HG02571 (cell line): ENCODE results near the gene ZNF324B.
"Not testable (repeated sequence)": the region's sequence is repeated elsewhere in the genome, so short reads cannot be mapped to it uniquely, and the experiment has no call there.

Experiments used
- ATAC-seq: cut with Tn5 transposase; IDR thresholded peaks from one replicate; pipeline ENCODE4 v1.9.1; 2021; ENCODE audit warnings: mild to moderate bottlenecking, moderate library complexity; ENCODE audit not compliant: unreplicated experiment

ZNF324B gene

DNA sequence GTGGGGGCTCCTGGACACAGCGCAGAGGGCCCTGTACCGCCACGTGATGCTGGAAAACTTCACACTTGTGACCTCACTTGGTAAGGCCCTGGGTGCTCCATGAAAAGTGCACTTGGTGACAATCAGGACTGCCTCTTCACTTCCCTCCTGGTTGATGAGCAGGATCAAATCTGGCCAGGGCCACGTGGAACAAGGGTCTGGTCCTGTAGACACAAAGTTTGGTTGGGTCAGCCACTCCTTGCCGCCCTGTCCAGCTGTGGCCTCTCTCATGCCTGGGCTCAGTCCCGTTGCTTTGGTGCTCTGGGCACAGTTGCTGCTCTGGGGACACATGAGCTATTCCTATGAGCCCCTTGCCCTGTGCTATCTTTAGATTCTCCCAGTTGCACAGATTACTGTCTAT is 2.3 kb downstream of the ZNF324B start:
- ATAC-seq = no peak

DNA sequence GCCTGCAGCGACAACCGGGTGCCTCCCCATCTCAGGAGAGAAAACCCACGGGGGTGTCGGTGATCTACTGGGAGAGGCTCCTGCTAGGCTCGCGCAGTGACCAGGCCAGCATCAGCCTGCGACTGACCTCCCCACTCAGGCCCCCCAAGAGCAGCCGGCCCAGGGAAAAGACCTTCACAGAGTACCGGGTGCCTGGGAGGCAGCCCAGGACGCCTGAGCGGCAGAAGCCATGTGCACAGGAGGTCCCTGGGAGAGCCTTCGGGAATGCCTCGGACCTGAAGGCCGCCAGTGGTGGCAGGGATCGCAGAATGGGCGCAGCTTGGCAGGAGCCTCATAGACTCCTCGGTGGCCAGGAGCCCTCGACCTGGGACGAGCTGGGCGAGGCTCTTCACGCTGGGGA is 3.9 kb downstream of the ZNF324B start:
- no peak for ATAC-seq

DNA sequence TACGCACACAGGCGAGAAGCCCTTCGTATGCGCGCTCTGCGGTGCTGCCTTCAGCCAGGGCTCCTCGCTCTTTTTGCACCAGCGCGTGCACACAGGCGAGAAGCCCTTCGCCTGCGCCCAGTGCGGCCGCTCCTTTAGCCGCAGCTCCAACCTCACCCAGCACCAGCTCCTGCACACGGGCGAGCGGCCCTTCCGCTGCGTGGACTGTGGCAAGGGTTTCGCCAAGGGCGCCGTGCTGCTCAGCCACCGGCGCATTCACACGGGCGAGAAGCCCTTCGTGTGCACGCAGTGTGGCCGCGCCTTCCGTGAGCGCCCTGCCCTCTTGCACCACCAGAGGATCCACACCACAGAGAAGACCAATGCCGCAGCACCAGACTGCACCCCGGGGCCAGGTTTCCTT is 4.7 kb downstream of the ZNF324B start:
- no peak for ATAC-seq

- ATAC-seq = no peak
Observed at GRCh38 chr19:58460039-58460438, 8.6 kb downstream of the ZNF324B start.

DNA sequence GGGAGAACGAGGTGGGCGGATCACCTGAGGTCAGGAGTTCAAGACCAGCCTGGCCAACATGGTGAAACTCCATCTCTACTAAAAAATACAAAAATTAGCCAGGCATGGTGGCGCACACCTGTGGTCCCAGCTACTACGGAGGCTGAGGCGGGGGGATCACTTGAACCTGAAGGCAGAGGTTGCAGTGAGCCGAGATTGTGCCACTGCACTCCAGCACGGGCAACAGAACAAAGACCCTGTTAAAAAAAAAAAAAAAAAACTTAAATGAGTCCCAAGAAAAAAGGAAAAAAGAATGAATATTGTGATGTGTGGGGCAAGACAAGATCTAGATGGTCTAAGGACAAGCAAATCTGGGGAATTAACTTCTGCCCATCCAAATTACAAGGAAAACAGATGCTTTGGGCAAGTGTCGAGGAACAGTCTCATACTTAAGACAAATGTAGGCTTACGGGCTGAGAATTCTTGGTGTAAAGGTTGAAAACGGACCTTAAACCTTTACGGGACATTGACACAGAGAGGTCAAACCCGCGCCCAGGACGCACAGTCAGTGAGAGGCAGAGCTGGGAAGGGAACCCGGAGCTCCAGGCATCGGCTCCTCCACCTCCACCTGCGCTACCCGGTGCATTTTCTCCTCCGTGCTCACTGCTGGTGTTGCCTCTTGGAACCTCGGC is 14.8 kb downstream of the ZNF324B start:
- peak; percentile 20 for ATAC-seq

- peak; percentile 94 for ATAC-seq
Observed at GRCh38 chr19:58466760-58467589, 15.6 kb downstream of the ZNF324B start, which contains the start of gene ZNF324. Gene ZNF324, plus strand, starts transcription at chr19:58467080. Its CDS starts 2,106 bp downstream, at chr19:58469186.

DNA sequence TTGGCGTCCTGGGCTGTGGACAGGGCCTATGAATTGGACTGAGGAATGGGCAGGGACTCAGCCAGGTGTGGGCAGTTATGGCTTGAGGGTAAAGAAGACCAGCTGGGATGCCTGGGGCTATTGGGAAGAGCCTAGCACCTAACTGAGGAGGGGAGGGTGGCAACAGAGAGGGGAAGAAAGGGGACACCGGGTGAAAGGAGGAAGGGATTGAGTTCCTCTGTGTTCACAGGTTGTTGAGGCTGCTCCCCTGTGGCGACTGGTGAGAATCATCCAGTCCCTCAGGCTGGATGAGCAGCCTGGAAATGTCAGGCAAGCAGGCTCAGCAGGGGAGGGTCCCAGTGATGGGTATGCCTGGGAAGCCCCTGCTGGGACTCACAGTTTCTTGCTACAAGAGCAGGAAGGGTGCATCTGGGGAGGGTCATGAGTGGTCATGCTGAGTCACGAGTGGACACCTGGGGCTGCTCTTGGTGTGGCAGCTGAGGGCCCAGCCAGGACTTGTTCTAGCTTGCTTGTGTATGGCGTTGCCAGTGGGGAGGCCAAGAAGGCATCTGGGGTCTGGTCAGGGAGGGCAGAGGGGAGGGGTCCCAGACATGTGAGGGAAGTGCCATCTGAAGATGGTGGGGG is 16.9 kb downstream of the ZNF324B start:
- no peak for ATAC-seq

DNA sequence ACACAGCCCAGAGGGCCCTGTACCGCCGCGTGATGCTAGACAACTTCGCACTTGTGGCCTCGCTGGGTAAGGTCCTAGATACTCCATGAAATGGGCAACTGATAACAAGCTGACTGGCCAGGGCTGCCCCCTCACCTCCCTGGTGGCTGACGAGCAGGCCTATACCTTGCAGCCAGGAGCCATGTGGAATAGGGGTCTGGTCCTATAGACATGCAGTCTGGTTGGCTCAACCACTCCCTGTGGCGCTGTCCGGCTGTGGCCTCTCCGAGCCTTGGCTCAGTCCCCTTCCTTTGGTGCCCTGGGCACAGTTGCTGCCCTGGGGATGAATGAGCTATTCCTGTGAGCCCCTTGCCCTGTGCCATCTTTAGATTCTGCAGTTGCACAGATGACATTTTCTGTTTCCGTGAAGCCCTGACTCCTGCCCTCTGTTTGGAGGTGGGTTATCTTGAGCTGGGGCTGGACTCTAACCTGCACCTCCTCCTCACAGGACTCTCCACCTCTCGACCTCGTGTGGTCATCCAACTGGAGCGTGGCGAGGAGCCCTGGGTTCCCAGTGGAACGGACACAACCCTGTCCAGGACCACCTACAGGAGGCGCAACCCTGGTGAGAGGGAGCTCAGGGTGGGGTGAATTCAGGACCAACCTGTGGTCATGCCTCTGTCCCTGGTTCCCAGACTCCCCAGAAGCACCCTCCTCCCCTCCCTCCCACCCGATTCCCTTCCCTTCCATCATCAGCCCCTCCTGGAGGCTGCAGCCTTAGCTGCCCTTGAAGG is 18.0 kb downstream of the ZNF324B start:
- no peak for ATAC-seq

DNA sequence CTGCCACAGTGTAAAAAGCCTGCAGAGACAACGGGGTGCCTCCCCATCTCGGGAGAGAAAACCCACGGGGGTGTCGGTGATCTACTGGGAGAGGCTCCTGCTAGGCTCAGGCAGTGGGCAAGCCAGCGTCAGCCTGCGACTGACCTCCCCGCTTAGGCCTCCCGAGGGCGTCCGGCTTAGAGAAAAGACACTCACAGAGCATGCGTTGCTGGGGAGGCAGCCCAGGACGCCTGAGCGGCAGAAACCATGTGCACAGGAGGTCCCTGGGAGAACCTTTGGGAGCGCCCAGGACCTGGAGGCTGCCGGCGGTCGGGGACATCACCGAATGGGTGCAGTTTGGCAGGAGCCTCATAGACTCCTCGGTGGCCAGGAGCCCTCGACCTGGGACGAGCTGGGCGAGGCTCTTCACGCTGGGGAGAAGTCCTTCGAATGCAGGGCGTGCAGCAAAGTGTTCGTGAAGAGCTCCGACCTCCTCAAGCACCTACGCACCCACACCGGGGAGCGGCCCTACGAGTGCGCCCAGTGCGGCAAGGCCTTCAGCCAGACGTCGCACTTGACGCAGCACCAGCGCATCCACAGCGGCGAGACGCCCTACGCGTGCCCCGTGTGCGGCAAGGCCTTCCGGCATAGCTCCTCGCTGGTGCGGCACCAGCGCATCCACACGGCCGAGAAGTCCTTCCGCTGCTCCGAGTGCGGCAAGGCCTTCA is 19.6 kb downstream of the ZNF324B start:
- not testable (repeated sequence) for ATAC-seq

GRCh38 chr19:58471736-58472135 is 20.3 kb downstream of the ZNF324B start:
- ATAC-seq = no peak

DNA sequence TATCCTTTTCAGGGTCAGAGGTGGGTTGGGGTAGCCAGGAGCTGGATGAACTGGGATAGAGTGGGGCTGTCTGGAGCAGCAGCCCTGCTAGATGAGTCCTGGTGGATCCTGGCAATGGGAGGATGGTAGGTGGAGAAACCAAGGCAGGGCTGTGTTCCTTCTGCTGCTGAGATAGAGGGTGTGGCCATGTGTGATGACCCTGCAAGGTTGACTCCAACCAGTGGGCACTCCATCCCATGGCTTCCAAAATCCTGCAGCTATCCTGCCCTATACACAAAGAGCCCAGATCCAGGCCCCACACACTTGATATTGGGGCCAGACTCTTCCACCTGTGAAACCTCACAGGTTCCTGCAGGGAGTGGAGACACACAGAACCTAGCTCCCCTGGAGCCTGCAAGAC is 22.4 kb downstream of the ZNF324B start:
- no peak for ATAC-seq

GRCh38 chr19:58474291-58474996 is 23.0 kb downstream of the ZNF324B start:
- no peak for ATAC-seq

DNA sequence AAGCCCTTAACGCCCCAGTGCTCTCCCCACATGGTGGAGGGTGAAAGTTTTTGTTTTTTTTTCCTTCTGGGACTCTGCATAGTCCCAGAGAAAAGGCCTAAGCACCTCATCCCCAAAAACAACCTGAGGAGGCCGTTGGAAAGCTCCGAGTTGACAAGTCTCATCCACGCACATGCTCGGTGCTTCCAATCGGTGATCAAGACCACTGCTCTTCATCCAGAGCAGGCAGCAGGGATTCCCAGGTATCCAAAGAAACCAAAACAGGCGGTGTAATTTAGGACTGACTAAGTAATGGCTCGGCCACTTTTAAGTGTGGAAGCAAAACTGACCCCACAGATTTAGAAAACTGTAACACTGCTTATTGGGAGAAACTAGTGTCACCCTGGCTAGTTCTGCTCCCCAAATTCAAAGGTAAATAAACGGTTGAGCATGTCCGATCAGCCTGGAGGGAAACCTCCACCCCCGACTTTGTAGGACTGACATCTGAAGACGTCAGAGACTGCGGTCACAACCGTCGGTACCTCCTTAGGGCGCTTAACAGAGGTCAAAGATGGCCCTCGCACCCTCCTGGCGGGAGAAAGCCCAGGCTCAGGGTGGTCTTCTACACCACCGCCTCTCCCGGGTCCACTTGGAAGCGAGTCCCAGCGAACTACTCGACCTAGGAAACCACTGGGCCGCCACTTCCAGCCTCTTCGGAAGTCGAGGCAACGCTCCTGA is 23.7 kb downstream of the ZNF324B start:
- no peak for ATAC-seq

GRCh38 chr19:58475714-58476497 is 24.5 kb downstream of the ZNF324B start, which contains the start of gene ZNF446:
Gene ZNF446, plus strand, starts transcription at chr19:58476352. Its CDS starts 867 bp downstream, at chr19:58477219.
- peak; percentile 80 for ATAC-seq

DNA sequence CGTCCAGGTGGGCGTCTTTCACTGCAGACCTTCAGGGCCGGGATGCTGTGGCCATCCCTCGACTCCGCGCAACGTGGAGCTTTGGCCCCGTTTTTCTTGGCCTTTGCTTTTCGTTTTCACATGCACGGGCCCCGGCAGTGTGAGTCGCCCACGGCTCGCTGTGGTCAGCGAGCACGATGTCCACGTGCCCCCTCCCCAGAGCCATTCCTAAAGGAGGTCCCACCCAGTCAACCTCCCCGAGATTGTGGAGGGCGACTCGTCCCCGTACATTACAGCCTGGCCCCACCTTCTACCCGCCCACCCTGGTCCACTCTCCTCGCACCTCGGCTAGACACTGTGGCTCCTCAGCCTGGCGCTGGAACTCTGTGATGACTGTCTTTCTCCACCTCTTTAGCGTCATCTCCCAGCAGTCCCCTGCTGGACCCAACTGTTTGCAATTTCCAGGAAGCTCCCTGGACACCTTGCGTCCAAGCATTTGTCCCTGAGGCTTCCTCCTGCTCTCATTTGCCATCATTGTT is 25.1 kb downstream of the ZNF324B start:
- ATAC-seq = no peak

GRCh38 chr19:58477130-58477529 is 25.7 kb downstream of the ZNF324B start:
- no peak for ATAC-seq

DNA sequence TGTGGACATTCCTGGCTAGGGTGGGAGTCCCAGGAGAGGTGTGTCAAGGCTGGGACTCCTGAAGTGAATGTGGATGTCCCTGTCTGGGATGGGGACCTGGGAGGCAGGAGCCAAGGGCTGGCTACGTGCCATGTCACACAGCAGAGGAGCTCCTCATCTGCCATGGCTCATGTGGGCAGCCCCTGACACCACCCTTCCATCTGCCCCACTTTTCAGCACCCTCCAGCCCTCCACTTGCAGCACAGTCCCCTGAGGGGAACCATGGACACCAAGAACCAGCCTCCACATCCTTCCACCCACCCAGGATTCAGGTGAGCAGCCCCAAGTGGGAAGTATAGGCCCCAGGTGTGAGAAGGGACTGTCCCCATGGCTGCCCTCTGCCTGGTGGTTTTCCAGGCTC is 26.4 kb downstream of the ZNF324B start:
- no peak for ATAC-seq

DNA sequence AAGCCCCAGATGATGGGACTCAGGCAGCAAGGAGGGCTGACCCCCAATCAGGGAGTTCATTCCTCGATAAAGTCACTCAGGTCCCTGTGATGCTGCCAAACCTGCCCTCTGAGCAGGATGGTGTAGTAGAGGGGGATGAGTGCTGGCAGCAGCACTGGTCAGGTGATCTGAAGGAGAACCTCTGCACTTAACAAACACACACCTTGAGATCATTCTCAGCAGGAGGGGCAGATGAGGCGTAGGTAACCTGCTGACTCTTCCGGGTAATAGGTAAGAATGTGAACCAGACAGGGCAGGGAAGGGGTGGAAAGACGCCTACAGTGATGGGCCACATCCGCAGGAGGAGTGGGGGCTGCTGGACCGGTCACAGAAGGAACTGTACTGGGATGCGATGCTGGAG is 27.9 kb downstream of the ZNF324B start:
- ATAC-seq = no peak
